Measurements from ENCODE around the gene EVA1C. TPM values are rescaled to one million over a fixed set of nuclear protein-coding genes. Genes with fewer than 3 reads are reported as not detected.

The EVA1C gene
- total RNA-seq, 4 donors from 2014 or later: 22.4 to 35.1 (median 30.3) TPM

- Histone ChIP-seq H3K9me3 (peaks cover 0 to 6% (median 2%) of the 10 kb centered on the region in 4 donors), H3K36me3 (no peaks in the 10 kb centered on the region), H3K4me3 (no peak overlapping the region), H3K27me3 (no peaks in the 10 kb centered on the region), H3K4me1 (peaks cover 0 to 10% (median 0%) of the 10 kb centered on the region in 4 donors), H3K27ac (peak overlapping the region in 2 of 4 donors; percentile 43 to 62)
- TF ChIP-seq, protein P1, sequence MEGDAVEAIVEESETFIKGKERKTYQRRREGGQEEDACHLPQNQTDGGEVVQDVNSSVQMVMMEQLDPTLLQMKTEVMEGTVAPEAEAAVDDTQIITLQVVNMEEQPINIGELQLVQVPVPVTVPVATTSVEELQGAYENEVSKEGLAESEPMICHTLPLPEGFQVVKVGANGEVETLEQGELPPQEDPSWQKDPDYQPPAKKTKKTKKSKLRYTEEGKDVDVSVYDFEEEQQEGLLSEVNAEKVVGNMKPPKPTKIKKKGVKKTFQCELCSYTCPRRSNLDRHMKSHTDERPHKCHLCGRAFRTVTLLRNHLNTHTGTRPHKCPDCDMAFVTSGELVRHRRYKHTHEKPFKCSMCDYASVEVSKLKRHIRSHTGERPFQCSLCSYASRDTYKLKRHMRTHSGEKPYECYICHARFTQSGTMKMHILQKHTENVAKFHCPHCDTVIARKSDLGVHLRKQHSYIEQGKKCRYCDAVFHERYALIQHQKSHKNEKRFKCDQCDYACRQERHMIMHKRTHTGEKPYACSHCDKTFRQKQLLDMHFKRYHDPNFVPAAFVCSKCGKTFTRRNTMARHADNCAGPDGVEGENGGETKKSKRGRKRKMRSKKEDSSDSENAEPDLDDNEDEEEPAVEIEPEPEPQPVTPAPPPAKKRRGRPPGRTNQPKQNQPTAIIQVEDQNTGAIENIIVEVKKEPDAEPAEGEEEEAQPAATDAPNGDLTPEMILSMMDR (IDR thresholded peaks at IDR 0.05): no peak
- TF ChIP-seq POLR2A (IDR thresholded peaks at IDR 0.05): no peak
- no peak for DNase-seq
Measured at GRCh38 chr21:32519945-32520874, 107.7 kb downstream of the EVA1C start.

DNA sequence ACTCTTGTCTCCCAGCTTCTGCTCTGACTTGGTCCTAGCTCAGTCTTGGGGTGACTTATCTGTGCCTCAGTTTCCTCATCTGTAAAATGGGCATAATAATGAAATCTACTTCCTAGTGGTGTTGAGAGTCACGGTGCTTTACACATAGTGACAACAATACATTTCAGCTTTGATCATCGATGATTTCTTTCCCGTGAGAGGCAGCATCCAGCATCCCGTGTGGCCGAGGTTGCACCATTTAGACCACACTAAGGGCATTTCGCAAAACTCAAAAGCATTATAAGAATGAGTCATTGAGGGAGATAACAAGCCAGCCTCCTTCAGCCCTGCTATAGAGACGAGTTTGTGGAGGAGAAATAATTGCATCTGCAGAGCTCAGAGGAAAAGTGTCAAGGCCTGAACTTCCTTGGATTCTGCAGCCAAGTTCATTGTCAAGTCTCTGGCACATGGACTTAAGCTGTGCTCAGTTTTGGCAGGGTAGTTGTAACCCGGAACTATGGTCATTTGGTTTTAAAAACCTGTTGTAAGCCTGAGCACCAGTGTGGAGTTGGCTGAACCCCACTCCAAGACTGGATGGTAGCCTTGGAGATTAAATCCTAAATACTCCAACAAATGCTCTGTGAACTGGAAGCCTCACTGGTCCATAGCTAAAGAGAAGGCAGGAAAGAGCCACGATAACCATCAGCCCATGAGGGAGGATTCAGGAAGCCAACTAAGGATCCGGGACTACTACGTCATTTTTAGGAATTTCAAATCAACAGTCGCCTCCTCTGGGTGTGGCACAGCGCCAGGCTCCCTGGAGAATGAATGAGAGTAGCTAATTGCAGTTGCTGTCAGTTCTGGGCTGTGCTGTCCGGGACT, 108.6 kb downstream of the EVA1C start:
- Histone ChIP-seq H3K4me3 (no peak overlapping the region), H3K9me3 (peaks cover 0 to 6% (median 2%) of the 10 kb centered on the region in 4 donors)
- TF ChIP-seq POLR2A (IDR thresholded peaks at IDR 0.05): no peak
- TF ChIP-seq, protein P1 (IDR thresholded peaks at IDR 0.05): no peak

GRCh38 chr21:32521736-32522355, 109.3 kb downstream of the EVA1C start:
- Histone ChIP-seq H3K4me3 (no peak overlapping the region), H3K4me1 (peaks cover 0 to 10% (median 0%) of the 10 kb centered on the region in 4 donors), H3K27me3 (no peaks in the 10 kb centered on the region), H3K9me3 (peaks cover 0 to 6% (median 2%) of the 10 kb centered on the region in 4 donors), H3K27ac (peak overlapping the region in 1 of 4 donors; percentile 62), H3K36me3 (no peaks in the 10 kb centered on the region)
- TF ChIP-seq, protein P1 (IDR thresholded peaks at IDR 0.05): no peak
- no peak for TF ChIP-seq POLR2A (IDR thresholded peaks at IDR 0.05)
- no peak for DNase-seq

More for the DNA sequence above, 108.6 kb downstream of the EVA1C start:
- Histone ChIP-seq H3K27me3 (no peaks in the 10 kb centered on the region), H3K4me1 (peaks cover 0 to 10% (median 0%) of the 10 kb centered on the region in 4 donors), H3K36me3 (no peaks in the 10 kb centered on the region), H3K27ac (peak overlapping the region in 2 of 4 donors; percentile 43 to 62)
- DNase-seq: peak; percentile 24 to 75 (median 57)

DNA sequence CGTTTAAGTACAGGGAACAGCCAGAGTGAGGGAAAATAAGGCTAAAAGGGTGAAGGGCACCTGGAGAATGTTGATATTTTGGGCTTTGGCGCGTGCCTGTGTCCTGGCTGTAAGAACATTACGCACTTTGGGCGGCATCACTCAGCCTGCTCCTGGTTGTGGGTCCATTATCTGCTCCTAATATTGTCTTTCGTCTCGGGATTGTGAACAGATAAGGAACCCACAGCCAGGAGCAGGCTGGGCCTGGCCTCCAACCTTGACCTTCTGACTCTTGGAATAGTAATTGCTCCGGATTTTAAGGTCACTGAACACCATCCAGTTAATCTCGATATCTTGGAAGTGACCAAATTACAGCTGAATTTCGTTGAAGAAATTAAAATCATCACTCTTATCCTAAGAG, 111.0 kb downstream of the EVA1C start:
- H3K27me3 ChIP-seq: no peaks in the 10 kb centered on the region
- H3K4me1 ChIP-seq: peaks cover 0 to 10% (median 0%) of the 10 kb centered on the region in 4 donors
- H3K36me3 ChIP-seq: no peaks in the 10 kb centered on the region
- peaks cover 0 to 3% (median 0%) of the 10 kb centered on the region in 4 donors for H3K9me3 ChIP-seq
- H3K4me3 ChIP-seq: no peak overlapping the region
- no peak for DNase-seq
- peak overlapping the region in 1 of 4 donors; percentile 22 for H3K27ac ChIP-seq
- TF ChIP-seq, protein P1 (IDR thresholded peaks at IDR 0.05): no peak
- TF ChIP-seq POLR2A (IDR thresholded peaks at IDR 0.05): no peak
